PFSK-1 (cell line): ENCODE results near the gene CES2.

Experiments
- POLR2AphosphoS5 ChIP-seq: IDR thresholded peaks from 2 replicates; pipeline ENCODE4 v1.6.1; 2012; ENCODE audit warnings: low read depth, mild to moderate bottlenecking, control low read depth, low read length, moderate library complexity
- SIN3A ChIP-seq: IDR thresholded peaks from 2 replicates; pipeline ENCODE4 v1.6.1; 2012; ENCODE audit warnings: mild to moderate bottlenecking, low read length, moderate library complexity, borderline replicate concordance; ENCODE audit not compliant: insufficient read depth

DNA sequence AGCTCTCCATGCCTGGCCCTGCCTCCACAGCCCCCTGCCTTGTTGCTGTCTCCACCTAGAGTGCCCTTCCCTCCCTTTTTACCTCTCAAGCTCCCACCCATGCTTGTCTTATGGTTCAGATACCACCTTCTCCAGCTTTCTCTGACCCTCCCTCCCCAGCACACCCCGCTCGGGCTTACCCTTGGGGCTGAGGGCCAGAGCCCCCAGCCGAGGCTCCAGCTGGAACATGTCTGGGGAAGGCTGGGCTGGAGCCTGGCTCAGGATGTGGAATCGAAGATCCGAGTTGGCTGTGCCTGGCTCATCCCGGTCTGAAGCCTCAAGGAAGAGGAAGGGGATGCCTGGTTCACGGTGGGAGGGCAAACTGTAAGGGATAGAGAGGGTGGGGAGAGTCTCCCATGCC, 20.3 kb upstream of the CES2 start:
- TF ChIP-seq SIN3A (no peak), POLR2AphosphoS5 (no peak)
